ENCODE results near the gene CDK10. TPM values are rescaled to one million over a fixed set of nuclear protein-coding genes. Genes with fewer than 3 reads are reported as not detected.

CDK10 gene
- total and polyA plus RNA-seq, 9 of the 15 experiments (the other 6 are each of a cell fraction or from before 2014, with no cell fraction given): 2.0 to 85.1 (median 40.1) TPM

DNA sequence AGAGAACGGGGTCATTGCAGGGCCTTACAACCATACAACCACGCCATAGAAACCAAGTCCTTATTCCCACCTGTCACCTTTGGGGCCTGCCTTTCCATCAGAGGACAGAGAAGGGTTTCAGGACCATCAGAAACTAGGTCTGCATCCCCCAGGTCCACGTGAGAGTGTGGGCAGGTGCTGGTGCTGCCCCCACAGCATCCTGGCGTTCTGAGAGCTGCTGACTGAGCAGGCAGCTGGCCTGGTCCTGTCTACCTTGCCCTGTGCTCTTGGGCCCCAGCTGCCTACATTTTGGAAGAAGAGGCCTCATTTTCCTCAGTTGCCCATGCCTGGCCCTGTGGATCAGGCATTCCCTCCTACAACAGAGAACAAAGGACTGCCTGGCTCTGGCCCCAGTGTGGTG lies 56.5 kb downstream of the CDK10 start (continued):
- TF ChIP-seq, protein P1, sequence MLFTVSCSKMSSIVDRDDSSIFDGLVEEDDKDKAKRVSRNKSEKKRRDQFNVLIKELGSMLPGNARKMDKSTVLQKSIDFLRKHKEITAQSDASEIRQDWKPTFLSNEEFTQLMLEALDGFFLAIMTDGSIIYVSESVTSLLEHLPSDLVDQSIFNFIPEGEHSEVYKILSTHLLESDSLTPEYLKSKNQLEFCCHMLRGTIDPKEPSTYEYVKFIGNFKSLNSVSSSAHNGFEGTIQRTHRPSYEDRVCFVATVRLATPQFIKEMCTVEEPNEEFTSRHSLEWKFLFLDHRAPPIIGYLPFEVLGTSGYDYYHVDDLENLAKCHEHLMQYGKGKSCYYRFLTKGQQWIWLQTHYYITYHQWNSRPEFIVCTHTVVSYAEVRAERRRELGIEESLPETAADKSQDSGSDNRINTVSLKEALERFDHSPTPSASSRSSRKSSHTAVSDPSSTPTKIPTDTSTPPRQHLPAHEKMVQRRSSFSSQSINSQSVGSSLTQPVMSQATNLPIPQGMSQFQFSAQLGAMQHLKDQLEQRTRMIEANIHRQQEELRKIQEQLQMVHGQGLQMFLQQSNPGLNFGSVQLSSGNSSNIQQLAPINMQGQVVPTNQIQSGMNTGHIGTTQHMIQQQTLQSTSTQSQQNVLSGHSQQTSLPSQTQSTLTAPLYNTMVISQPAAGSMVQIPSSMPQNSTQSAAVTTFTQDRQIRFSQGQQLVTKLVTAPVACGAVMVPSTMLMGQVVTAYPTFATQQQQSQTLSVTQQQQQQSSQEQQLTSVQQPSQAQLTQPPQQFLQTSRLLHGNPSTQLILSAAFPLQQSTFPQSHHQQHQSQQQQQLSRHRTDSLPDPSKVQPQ (CRISPR knock-in tag; IDR thresholded peaks at IDR 0.05; ENCODE audit: borderline replicate concordance): no peak
- TF ChIP-seq FOXM1 (IDR thresholded peaks at IDR 0.05; ENCODE audit: low read depth) (no peak), FOXM1 (CRISPR knock-in tag; IDR thresholded peaks at IDR 0.05; ENCODE audit: low read depth) (no peak), HMG20B (CRISPR knock-in tag; IDR thresholded peaks at IDR 0.05) (no peak), KDM4B (IDR thresholded peaks at IDR 0.05; ENCODE audit: borderline replicate concordance in 2 of 2, low read depth in 1 of 2) (no peak), FUS (optimal IDR thresholded peaks at IDR 0.05; ENCODE audit: low read depth, low read length) (no peak), TOE1 (IDR thresholded peaks at IDR 0.05; ENCODE audit: borderline replicate concordance) (no peak), TOE1 (CRISPR knock-in tag; IDR thresholded peaks at IDR 0.05; ENCODE audit: borderline replicate concordance, low read depth) (no peak), HDAC1 (IDR thresholded peaks at IDR 0.05) (no peak), MYNN (IDR thresholded peaks at IDR 0.05) (0 out of 2 replicates have a peak, but pooled peaks have one; percentile 10), MYNN (CRISPR knock-in tag; IDR thresholded peaks at IDR 0.05) (no peak), POLR2G (IDR thresholded peaks at IDR 0.05; ENCODE audit: low read depth, low read length) (peak; percentile 58)
- TF ChIP-seq, protein P2, sequence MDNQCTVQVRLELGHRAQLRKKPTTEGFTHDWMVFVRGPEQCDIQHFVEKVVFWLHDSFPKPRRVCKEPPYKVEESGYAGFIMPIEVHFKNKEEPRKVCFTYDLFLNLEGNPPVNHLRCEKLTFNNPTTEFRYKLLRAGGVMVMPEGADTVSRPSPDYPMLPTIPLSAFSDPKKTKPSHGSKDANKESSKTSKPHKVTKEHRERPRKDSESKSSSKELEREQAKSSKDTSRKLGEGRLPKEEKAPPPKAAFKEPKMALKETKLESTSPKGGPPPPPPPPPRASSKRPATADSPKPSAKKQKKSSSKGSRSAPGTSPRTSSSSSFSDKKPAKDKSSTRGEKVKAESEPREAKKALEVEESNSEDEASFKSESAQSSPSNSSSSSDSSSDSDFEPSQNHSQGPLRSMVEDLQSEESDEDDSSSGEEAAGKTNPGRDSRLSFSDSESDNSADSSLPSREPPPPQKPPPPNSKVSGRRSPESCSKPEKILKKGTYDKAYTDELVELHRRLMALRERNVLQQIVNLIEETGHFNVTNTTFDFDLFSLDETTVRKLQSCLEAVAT (IDR thresholded peaks at IDR 0.05): no peak
